Memory B cell (primary cell): Measurements from ENCODE around the gene C17orf50.
"Not testable (repeated sequence)": the region's sequence is repeated elsewhere in the genome, so short reads cannot be mapped to it uniquely, and the experiment has no call there.

Experiments used
- ATAC-seq: fragments of 150-1000 bp; cut with Tn5 transposase; 2 replicates; pipeline ENCODE4 v1.10.0; 2021; ENCODE audit warnings: low read depth, mild to moderate bottlenecking, moderate library complexity
- DNase-seq, 2 donors: peaks; one replicate each; pipeline ENCODE4 v3.0.0; 2022; ENCODE audit warnings: low spot score in 2 of 2
- H3K27ac Mint-ChIP-seq: one replicate; pipeline ENCODE4 v1.8.0; 2022; ENCODE audit warnings: mild to moderate bottlenecking, moderate library complexity, mixed read lengths
- H3K27me3 Mint-ChIP-seq: one replicate; pipeline ENCODE4 v1.8.0; 2022; ENCODE audit warnings: mixed read lengths
- H3K36me3 Mint-ChIP-seq: one replicate; pipeline ENCODE4 v1.8.0; 2022; ENCODE audit warnings: mild to moderate bottlenecking, mixed read lengths
- H3K4me1 Mint-ChIP-seq: one replicate; pipeline ENCODE4 v1.8.0; 2022; ENCODE audit warnings: mixed read lengths
- H3K4me3 Mint-ChIP-seq: one replicate; pipeline ENCODE4 v1.8.0; 2022; ENCODE audit warnings: mild to moderate bottlenecking, moderate library complexity, mixed read lengths
- H3K9me3 Mint-ChIP-seq: one replicate; pipeline ENCODE4 v1.8.0; 2022; ENCODE audit warnings: mixed read lengths

C17orf50 gene

DNA sequence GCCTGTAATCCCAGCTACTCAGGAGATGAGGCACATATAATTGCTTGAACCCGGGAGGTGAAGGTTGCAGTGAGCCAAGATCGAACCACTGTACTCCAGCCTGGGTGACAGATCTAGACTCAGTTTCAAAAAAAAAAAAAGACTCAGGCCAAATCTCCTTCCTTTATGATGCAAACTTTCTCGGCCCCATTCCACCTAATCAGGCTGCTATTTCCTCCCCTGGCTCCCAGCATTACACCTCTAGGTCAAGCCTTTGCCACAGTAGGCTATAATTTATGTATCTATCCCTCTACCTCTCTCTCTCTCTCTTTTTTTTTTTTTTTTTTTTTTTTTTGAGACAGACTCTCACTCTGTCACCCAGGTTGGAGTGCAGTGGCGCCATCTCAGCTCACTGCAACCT lies 9.1 kb upstream of the C17orf50 start:
- DNase-seq, H3K9me3 Mint-ChIP-seq, H3K27ac Mint-ChIP-seq, ATAC-seq, H3K4me3 Mint-ChIP-seq, H3K36me3 Mint-ChIP-seq, H3K4me1 Mint-ChIP-seq: not testable (repeated sequence)
- H3K27me3 Mint-ChIP-seq = peaks cover 24% of the 10 kb centered on the region

DNA sequence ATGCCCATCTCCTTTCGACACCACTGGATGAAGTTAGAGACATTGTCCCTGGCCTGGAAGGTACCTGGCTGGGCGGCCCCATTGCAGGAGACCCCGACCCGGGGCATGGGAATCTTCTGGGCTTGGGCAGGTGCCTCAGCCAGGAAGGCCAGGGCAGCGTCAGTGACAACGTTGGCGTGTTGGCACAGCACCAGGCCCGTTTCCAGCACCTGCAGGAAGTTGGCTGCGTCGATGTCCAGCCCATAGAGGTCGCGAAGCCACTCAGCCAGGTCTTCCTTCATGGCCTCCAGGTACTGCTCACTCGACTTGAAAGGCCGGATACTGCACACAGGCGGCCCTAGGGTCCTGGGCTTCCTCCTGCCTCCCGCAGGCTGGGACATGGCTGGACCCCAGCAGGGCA lies 8.2 kb upstream of the C17orf50 start:
- Mint-ChIP-seq H3K27ac (no peak overlapping the region), H3K4me3 (no peak overlapping the region), H3K36me3 (peaks cover 2% of the 10 kb centered on the region), H3K27me3 (peaks cover 23% of the 10 kb centered on the region), H3K4me1 (peaks cover 6% of the 10 kb centered on the region), H3K9me3 (no peaks in the 10 kb centered on the region)
- no peak for DNase-seq
- no peak for ATAC-seq

DNA sequence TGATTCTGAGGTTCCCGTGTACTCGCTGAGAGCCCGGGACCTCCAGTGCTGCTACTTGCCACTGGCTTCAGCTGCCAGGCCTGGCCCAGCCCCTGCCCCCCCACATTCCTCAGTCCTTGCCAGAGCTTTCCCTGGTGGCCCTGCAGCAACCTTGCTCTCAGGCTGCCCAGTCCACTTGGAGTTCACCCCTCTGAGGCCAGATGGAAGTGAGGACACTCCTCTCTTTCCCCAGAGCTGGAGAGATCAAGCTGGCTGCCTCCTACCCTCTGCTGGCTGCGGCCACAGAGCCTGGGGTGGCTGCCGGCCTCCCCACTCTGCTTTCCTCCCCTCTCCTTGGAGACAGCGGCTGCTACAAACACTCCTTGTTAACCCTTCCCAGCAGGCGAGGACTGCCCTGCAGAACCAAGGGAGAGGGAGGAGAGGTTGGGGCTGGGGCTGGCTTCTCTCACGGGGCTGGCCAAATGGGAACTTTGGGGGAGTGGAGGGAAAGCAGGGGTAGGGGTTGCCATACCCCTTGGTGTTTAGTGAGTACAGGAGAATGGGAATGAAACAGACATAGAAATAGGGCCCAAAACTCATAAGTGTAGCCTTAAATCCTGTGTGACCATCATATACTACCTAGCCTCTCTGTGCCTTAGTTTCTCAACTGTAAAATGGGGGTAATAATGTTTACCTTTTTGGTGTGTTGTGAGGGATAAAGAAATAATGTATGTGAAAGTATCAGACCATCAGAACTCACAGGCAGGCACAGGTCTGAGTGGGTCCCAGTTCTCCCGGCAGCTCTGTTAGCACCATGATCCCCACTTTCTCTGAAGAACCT lies 7.5 kb upstream of the C17orf50 start, which contains the start of gene GAS2L2:
GAS2L2 (minus strand) TSS at position 295 of the 820 bp plus-strand sequence. CDS start 389 bp downstream, outside the sequence.
- no peak for DNase-seq
- no peaks in the 10 kb centered on the region for H3K9me3 Mint-ChIP-seq

DNA sequence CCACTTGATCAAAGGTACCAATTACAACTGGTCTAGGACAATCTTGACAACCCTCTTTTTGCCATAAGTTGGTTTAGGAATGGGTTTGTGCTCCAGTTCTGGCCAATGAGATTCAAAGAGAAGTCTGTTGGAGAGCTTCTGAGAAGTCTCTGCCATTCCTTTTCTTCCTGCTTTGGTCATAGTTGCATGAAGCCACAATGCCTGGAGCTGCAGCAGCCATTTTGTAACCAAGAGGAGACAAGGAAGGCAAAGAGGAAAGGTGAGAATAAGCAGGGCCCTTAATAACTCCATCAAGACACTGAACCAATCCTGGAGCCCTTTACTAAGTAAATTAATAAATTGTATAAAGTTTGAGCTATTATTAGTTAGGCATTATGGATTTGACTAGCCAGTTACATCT lies 3.4 kb upstream of the C17orf50 start:
- Mint-ChIP-seq H3K36me3 (peaks cover 1% of the 10 kb centered on the region), H3K27ac (no peak overlapping the region), H3K9me3 (no peaks in the 10 kb centered on the region), H3K4me1 (peaks cover 2% of the 10 kb centered on the region), H3K27me3 (no peaks in the 10 kb centered on the region), H3K4me3 (no peak overlapping the region)
- DNase-seq (no peak), ATAC-seq (no peak)

More for the DNA sequence above, 7.5 kb upstream of the C17orf50 start, which contains the start of gene GAS2L2:
- no peak for ATAC-seq
- Mint-ChIP-seq H3K27me3 (peaks cover 22% of the 10 kb centered on the region), H3K4me3 (no peak within 1 kb of the TSS), H3K36me3 (peaks cover 2% of the 10 kb centered on the region), H3K27ac (no peak within 1 kb of the TSS), H3K4me1 (peaks cover 6% of the 10 kb centered on the region)

DNA sequence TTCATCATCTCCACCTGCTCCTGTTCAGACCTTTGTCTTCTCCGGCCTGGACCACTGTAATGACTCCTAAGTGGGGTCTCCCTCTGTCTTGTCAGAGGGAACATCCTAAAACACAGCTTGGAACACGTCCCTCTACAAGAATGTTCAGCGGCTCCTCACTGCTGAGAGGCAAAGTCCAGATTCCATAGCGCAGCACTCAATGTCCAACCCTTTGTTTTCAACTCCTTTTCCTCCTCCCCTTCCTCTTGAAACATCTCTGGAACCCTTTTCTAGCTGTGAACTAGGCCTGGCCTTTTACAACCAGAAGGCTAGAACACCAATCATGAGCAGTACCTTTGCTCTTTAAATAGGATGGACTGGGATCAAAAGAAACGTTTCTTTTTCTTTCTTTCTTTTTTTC lies 914 bp downstream of the C17orf50 start:
- no peak for DNase-seq
- Mint-ChIP-seq H3K27me3 (no peaks in the 10 kb centered on the region), H3K36me3 (peaks cover 1% of the 10 kb centered on the region), H3K4me3 (no peak overlapping the region), H3K9me3 (no peaks in the 10 kb centered on the region), H3K27ac (no peak overlapping the region), H3K4me1 (peaks cover 7% of the 10 kb centered on the region)
- ATAC-seq = no peak

DNA sequence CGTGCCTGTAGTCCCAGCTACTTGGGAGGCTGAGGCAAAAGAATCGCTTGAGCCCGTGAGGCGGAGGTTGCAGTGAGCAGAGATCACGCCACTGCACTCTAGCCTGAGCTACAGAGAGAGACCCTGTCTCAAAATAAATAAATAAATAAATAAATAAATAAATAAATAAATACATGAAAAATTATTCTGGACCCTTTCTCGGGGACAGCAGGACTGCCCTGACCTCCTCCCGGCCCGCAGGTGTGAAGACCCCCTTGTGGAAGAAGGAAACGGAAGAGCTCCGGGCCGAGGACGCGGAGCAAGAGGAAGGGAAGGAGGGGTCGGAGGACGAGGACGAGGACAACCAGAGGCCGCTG lies 3.1 kb downstream of the C17orf50 start:
- Mint-ChIP-seq H3K27me3 (peaks cover 3% of the 10 kb centered on the region), H3K36me3 (peaks cover 1% of the 10 kb centered on the region), H3K9me3 (no peaks in the 10 kb centered on the region), H3K27ac (no peak overlapping the region), H3K4me3 (peak overlapping the region; percentile 94), H3K4me1 (peaks cover 7% of the 10 kb centered on the region)
- DNase-seq (no peak), ATAC-seq (no peak)

DNA sequence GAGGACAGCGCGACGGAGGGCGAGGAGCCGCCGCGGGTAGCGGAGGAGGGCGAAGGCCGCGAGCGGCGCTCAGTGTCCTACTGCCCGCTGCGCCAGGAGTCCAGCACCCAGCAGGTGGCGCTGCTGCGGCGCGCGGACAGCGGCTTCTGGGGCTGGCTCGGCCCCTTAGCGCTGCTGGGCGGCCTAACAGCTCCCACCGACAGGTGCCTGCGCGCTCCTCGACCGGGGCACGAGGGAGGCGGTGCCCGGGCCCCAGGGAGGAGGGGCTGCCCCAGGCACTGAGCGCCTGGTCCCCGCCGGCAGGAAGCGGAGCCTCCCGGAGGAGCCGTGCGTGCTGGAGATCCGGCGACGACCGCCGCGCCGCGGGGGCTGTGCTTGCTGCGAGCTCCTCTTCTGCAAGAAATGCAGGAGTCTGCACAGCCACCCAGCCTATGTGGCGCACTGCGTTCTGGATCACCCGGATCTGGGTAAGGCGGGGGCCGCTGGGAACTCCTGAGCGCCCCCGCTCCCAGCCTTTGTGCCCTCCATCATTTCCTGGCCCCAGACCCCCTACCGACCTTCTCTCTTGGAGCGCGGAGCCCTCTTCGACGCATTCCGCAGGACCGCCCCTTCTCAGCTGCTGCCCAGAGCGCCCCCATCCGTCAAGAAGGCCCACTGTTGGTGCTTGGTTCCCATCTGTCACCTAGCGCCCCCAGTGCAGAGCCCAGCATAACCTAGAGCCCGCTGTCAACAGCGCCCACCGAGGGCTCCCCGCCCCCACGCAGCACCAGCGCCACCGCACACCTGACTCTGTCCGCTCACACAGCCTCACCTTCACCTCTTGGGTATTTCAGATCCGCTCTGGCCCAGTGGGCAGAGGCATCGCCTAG lies 3.7 kb downstream of the C17orf50 start:
- DNase-seq (peak; percentile 83 to 86), ATAC-seq (peak; percentile 83)
- Mint-ChIP-seq H3K36me3 (peaks cover 3% of the 10 kb centered on the region), H3K27ac (peak overlapping the region; percentile 6), H3K4me3 (peak overlapping the region; percentile 94), H3K27me3 (peaks cover 4% of the 10 kb centered on the region), H3K9me3 (no peaks in the 10 kb centered on the region), H3K4me1 (peaks cover 7% of the 10 kb centered on the region)

DNA sequence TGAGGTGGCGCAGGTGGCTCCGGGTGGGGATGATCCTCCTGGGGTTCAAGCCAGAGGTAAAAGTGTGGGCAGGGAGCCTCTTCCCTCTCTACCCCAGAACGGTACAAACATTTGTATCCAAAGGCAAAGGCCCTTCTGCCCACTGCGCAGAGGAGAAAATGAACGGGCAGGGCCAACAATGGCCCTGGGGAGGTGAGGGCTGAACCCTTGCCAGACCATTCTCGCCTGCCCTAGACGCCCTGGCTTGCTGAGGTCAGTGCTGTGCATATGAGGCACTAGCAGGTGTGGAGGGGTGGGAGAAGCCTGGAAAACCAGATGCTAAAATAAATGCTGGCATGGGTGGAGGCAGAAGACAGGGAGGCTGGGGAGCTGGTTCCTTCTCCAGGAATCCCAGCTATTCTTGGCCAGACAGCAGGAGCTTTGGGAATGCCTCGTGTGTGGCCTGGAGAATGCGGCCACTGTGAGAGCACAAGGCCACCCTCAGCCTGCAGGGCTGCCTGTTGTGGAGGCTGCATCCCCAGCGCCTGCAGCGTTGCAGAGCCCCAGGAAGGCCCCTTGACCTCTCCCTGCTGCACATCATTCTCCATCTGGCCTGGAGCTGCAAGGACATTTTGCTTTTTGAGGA lies 4.5 kb downstream of the C17orf50 start:
- no peaks in the 10 kb centered on the region for H3K9me3 Mint-ChIP-seq
- peaks cover 6% of the 10 kb centered on the region for H3K27me3 Mint-ChIP-seq
- ATAC-seq (no peak), DNase-seq (no peak)
- peaks cover 7% of the 10 kb centered on the region for H3K4me1 Mint-ChIP-seq
- H3K4me3 Mint-ChIP-seq = peak overlapping the region; percentile 94
- H3K36me3 Mint-ChIP-seq = peaks cover 4% of the 10 kb centered on the region
- no peak overlapping the region for H3K27ac Mint-ChIP-seq

DNA sequence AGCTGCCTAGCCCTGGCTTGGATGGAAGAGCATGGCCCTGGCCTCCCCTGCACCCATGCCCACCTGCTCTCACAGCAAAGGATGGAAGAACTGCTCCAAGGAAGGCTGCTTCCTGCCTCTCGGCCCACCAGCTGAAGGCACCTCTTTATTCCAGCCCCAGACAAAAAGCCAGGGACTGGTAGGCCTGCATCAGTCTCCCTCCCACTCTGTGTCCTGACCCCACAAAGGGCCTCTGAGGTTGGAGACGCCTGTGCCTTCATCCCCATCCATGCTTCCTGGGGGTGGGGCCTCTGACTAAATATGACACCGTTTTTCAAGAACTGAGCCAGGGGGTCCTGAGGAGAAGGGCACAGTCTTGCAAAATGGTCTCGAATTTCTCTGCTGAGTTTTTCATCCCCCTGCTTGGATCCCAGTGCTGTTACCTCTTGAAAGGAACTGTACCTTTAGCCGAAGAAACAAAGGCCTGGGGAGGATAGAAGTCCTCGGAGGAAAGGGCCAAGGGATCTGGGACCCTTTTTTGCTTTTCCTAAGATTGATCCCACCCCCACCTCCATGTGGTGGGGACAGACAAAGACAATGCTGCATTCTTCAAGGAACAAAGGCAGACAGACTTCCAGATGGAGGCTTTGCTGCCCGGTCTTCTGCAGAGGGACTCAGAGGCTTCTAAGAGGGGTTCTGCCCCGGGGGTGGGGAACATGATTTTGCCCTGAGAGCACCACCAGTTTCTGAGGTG lies 5.2 kb downstream of the C17orf50 start:
- no peak overlapping the region for H3K4me3 Mint-ChIP-seq

DNA sequence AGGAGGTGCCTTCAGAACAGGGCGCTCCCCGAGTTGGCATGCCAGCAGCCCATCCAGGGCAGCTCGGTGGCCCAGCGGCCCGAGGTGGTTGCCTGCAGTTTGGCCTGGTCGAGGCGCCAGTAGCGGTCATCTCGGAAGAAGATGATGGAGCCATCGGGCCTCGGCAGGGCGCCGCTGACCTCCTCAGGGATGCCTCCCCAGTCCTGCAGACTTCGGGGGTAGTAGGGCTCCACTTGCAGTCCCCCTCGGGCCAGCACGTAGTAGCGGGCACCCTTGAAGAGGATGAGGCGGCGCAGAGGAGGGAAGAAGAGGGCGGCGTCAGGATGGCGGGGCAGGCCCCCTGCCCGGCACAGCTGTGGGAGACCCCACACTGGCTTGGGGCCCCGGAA lies 5.8 kb downstream of the C17orf50 start:
- Mint-ChIP-seq H3K4me3 (no peak overlapping the region), H3K27me3 (peaks cover 8% of the 10 kb centered on the region), H3K4me1 (peaks cover 7% of the 10 kb centered on the region), H3K27ac (no peak overlapping the region), H3K36me3 (peaks cover 4% of the 10 kb centered on the region), H3K9me3 (no peaks in the 10 kb centered on the region)
- no peak for ATAC-seq
- DNase-seq = no peak

More for the DNA sequence above, 5.2 kb downstream of the C17orf50 start:
- no peak for DNase-seq
- no peak for ATAC-seq
- Mint-ChIP-seq H3K4me1 (peaks cover 7% of the 10 kb centered on the region), H3K27me3 (peaks cover 8% of the 10 kb centered on the region), H3K27ac (no peak overlapping the region), H3K36me3 (peaks cover 4% of the 10 kb centered on the region), H3K9me3 (no peaks in the 10 kb centered on the region)

DNA sequence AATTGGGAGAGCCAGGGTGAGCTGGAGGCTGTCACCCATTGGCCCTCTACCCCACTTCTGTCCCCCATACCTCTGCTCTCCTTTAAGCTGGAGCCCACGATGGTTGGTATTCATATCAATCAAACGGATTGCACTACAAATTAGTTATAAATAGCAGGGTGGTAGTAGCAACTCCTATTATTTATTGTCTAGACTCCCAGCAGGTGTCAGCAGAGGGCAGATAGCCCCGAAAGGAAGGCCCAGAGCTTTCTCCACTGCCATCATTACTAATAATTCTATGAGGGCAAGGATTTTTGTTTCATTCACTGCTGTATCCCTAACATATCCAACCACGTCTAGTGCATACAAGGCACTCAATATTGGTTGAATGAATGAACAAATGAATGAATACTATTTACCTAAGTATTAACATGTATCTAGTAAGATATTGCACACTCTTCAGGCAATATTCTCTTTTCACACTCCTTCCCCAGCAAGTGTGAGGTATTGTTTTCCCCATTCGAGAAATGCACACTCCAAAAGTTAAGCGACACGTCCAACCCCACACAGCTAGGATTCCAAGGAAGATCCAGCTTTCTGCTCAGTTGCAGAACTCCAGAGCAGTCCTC lies 6.3 kb downstream of the C17orf50 start:
- ATAC-seq = no peak
- DNase-seq = peak in 1 of 2 donors; percentile 28
- Mint-ChIP-seq H3K27me3 (peaks cover 8% of the 10 kb centered on the region), H3K27ac (no peak overlapping the region), H3K4me3 (no peak overlapping the region), H3K9me3 (no peaks in the 10 kb centered on the region), H3K4me1 (peaks cover 7% of the 10 kb centered on the region), H3K36me3 (peaks cover 4% of the 10 kb centered on the region)

DNA sequence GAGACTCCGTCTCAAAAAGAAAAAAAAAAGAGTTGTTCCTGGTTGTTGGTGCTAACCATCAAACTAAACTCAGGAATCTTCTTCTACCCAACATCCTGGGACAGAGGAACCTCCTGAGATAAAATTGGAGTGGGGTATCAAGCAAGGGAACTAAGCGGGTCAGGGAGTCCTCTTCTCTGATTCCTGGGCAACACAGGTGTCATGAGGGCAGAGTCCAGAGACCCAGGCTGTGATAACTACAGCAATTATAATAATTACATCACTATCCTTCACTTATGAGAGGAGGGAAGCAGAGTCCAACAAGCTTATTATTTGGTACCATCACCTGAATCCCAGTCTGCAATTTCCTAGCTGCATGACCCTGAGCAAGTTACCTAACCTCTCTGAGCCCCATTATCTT lies 8.1 kb downstream of the C17orf50 start:
- H3K27ac Mint-ChIP-seq = no peak overlapping the region
- peaks cover 12% of the 10 kb centered on the region for H3K27me3 Mint-ChIP-seq
- H3K4me3 Mint-ChIP-seq = no peak overlapping the region

DNA sequence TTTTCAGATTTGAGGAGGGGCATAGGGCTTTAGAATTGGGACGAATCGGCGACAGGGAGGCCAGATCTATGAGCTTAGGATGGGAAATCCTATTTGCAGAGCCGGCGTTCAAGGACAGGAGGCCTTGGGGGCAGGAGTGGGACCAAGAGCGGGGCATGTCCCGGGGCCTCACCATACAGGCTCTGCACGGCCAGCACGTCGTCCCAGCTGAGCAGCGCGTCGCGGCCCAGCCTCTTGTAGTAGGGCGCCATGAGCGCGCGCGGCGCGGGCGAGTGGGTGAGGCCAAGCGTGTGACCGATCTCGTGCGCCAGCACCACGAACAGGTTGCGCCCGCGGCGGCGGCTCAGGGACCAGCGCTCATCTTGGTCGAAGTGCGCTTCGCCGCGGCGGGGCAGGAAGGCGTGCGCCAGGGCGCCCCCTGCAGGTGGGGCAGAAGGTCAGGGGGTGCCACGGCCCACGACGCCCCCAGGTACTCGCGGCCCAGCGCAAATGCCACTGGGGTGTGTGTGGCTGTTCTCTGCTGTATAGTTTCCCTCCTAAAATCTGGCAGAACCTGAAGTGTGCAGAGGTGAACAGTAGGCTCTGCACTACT lies 9.3 kb downstream of the C17orf50 start:
- no peak for ATAC-seq
- H3K4me1 Mint-ChIP-seq = no peaks in the 10 kb centered on the region
- no peak overlapping the region for H3K4me3 Mint-ChIP-seq
- H3K9me3 Mint-ChIP-seq = no peaks in the 10 kb centered on the region
- peaks cover 16% of the 10 kb centered on the region for H3K27me3 Mint-ChIP-seq
- H3K36me3 Mint-ChIP-seq = peaks cover 3% of the 10 kb centered on the region
- no peak overlapping the region for H3K27ac Mint-ChIP-seq
- DNase-seq = no peak

More for the DNA sequence above, 8.1 kb downstream of the C17orf50 start:
- H3K36me3 Mint-ChIP-seq = peaks cover 3% of the 10 kb centered on the region
- DNase-seq = no peak
- H3K9me3 Mint-ChIP-seq = no peaks in the 10 kb centered on the region
- ATAC-seq = no peak
- H3K4me1 Mint-ChIP-seq = peaks cover 6% of the 10 kb centered on the region
